OCI-LY1 (cell line): ENCODE data around the gene ESR2.
A peak's percentile ranks its signal among the peaks of the same experiment; 100 is the strongest.

Experiments
- H2AFZ ChIP-seq: fragments of 200-600 bp; sonication (generic), shearing (Covaris generic); 2 replicates; pipeline ENCODE4 v1.6.0; 2014; ENCODE audit warnings: antibody characterized with exemption, mild to moderate bottlenecking, low read length
- H3F3A ChIP-seq: fragments of 200-600 bp; sonication (generic), shearing (Covaris generic); 2 replicates; pipeline ENCODE4 v1.6.0; 2014; ENCODE audit warnings: mild to moderate bottlenecking, antibody characterized with exemption, low read length, moderate library complexity; ENCODE audit not compliant: insufficient read depth
- H3K27ac ChIP-seq: fragments of 200-600 bp; sonication (generic); 2 replicates; pipeline ENCODE4 v1.5.1; 2014; ENCODE audit warnings: low read length, mixed run types, mild to moderate bottlenecking, low read depth; ENCODE audit not compliant: poor library complexity, severe bottlenecking
- H3K27me3 ChIP-seq: fragments of 200-600 bp; sonication (generic); 2 replicates; pipeline ENCODE4 v1.6.0; 2014; ENCODE audit warnings: antibody characterized with exemption, mild to moderate bottlenecking, low read length, moderate library complexity; ENCODE audit not compliant: insufficient read depth
- H3K36me3 ChIP-seq: fragments of 200-600 bp; sonication (generic); 2 replicates; pipeline ENCODE4 v1.6.1; 2014; ENCODE audit warnings: mild to moderate bottlenecking, antibody characterized with exemption, low read length, moderate library complexity, mixed read lengths; ENCODE audit not compliant: insufficient read depth
- H3K4me1 ChIP-seq: fragments of 200-600 bp; sonication (generic); 2 replicates; pipeline ENCODE4 v1.5.1; 2014; ENCODE audit warnings: mild to moderate bottlenecking, low read length, moderate library complexity; ENCODE audit not compliant: insufficient read depth, severe bottlenecking
- H3K4me2 ChIP-seq: fragments of 200-600 bp; sonication (generic), shearing (Covaris generic); 2 replicates; pipeline ENCODE4 v1.6.1; 2014; ENCODE audit warnings: low read length
- H3K4me3 ChIP-seq: fragments of 200-600 bp; sonication (generic); 2 replicates; pipeline ENCODE4 v1.5.1; 2014; ENCODE audit warnings: low read length, low read depth, mild to moderate bottlenecking, mixed read lengths; ENCODE audit not compliant: poor library complexity, severe bottlenecking
- H3K79me2 ChIP-seq: fragments of 200-600 bp; shearing (Covaris generic); 2 replicates; pipeline ENCODE4 v1.6.1; 2016; ENCODE audit warnings: mixed run types, low read length, mixed read lengths; ENCODE audit not compliant: insufficient read depth
- H3K9ac ChIP-seq: fragments of 200-600 bp; sonication (generic), shearing (Covaris generic); 2 replicates; pipeline ENCODE4 v1.6.1; 2014; ENCODE audit warnings: mild to moderate bottlenecking, low read length, mixed read lengths
- H3K9me2 ChIP-seq: fragments of 200-600 bp; sonication (generic), shearing (Covaris generic); 2 replicates; pipeline ENCODE4 v1.6.1; 2014; ENCODE audit warnings: low read depth, mild to moderate bottlenecking, low read length, mixed read lengths
- H3K9me3 ChIP-seq: fragments of 200-600 bp; shearing (Covaris generic); 2 replicates; pipeline ENCODE4 v1.6.1; 2014; ENCODE audit warnings: low read length, mixed read lengths
- H4K20me1 ChIP-seq: fragments of 200-600 bp; sonication (generic), shearing (Covaris generic); 2 replicates; pipeline ENCODE4 v1.6.0; 2016; ENCODE audit warnings: mild to moderate bottlenecking, low read length; ENCODE audit not compliant: insufficient read depth
- EZH2 ChIP-seq: fragments of 200-600 bp; sonication (generic), shearing (Covaris generic); IDR thresholded peaks from 2 replicates; pipeline ENCODE4 v1.8.0; 2017; ENCODE audit warnings: borderline replicate concordance, mixed run types, mild to moderate bottlenecking, antibody characterized with exemption, low read length, moderate library complexity, mixed read lengths
- TF ChIP-seq, protein P1 (sequence below): fragments of 200-600 bp; sonication (generic), shearing (Covaris generic); IDR thresholded peaks from 2 replicates; pipeline ENCODE4 v1.5.1; 2017; ENCODE audit warnings: mild to moderate bottlenecking, antibody characterized with exemption, low read length, moderate library complexity, mixed read lengths

ESR2 gene

DNA sequence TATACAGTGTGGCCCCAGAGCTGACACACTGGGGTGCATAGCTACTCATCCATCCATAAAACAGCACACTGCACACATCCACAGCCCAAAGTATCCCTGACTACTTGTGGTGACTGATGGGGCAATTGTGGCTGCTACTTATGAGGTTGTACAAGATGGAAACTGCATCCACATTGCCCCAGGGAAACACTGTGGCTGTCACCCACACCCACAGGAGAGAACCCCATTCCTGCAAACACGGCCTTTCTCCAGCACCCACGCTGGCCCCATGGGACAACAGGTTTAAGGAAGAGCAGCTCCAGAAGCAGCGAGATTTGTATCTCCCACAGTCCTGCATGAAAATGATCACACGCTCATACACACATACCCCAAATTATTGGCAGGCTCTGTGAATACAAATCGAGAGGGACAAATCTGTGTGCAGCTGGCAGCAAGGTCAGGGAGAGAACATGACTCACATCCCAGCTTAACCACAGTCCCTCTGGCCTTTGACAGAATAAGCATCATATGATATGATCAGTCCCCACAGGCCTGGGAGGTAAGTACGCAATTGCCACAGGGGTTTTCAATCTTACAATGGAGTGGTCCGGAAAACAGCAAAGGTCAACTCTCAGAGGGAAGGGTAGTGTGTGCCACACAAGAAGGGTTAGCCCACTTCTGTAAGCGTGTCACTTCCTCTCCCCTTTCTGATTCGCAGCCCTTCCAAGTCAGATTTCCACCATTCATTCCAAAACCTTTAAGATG lies 61.9 kb downstream of the ESR2 start:
- Histone ChIP-seq H3F3A (peaks cover 3% of the 10 kb centered on the region; the same call in 1 of the 2 replicates), H2AFZ (no peak overlapping the region), H3K9me3 (no peaks in the 10 kb centered on the region), H3K4me1 (peaks cover 96% of the 10 kb centered on the region), H3K9me2 (no peaks in the 10 kb centered on the region), H3K36me3 (peaks cover 58% of the 10 kb centered on the region), H4K20me1 (no peaks in the 10 kb centered on the region), H3K9ac (peak overlapping the region; percentile 87), H3K27me3 (no peaks in the 10 kb centered on the region), H3K4me3 (peak overlapping the region; percentile 72), H3K27ac (peak overlapping the region; percentile 99), H3K4me2 (peak overlapping the region; percentile 93), H3K79me2 (peaks cover 62% of the 10 kb centered on the region)
- TF ChIP-seq, protein P1, sequence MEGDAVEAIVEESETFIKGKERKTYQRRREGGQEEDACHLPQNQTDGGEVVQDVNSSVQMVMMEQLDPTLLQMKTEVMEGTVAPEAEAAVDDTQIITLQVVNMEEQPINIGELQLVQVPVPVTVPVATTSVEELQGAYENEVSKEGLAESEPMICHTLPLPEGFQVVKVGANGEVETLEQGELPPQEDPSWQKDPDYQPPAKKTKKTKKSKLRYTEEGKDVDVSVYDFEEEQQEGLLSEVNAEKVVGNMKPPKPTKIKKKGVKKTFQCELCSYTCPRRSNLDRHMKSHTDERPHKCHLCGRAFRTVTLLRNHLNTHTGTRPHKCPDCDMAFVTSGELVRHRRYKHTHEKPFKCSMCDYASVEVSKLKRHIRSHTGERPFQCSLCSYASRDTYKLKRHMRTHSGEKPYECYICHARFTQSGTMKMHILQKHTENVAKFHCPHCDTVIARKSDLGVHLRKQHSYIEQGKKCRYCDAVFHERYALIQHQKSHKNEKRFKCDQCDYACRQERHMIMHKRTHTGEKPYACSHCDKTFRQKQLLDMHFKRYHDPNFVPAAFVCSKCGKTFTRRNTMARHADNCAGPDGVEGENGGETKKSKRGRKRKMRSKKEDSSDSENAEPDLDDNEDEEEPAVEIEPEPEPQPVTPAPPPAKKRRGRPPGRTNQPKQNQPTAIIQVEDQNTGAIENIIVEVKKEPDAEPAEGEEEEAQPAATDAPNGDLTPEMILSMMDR: no peak
- no peak for TF ChIP-seq EZH2

DNA sequence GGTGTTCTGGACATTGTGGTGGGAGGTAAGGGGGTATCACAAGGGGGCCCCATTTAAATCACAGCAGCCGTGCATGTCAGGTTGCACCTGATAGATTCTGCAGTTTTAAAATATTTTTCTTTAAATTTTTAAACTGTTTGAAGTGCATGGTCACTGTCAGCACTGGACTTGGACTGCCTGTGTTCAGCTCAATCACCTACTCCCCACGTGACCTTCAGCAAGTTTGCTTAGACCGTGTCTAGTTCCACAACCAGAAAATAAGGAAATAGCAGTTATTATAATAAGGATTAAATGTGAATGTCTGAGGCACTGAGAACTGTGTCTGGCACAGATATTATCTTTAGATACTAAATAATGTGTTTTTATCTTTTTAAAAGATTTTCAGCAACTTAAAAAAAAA lies 64.7 kb downstream of the ESR2 start:
- no peak for TF ChIP-seq EZH2
- TF ChIP-seq, protein P1: no peak
- Histone ChIP-seq H3K9me2 (no peaks in the 10 kb centered on the region), H3K4me2 (no peak overlapping the region), H3F3A (no peaks in the 10 kb centered on the region), H3K9ac (no peak overlapping the region), H3K36me3 (peaks cover 84% of the 10 kb centered on the region), H3K4me3 (no peak overlapping the region), H2AFZ (no peak overlapping the region), H3K27me3 (no peaks in the 10 kb centered on the region), H4K20me1 (no peaks in the 10 kb centered on the region), H3K27ac (peak overlapping the region; percentile 80), H3K9me3 (no peaks in the 10 kb centered on the region), H3K79me2 (peaks cover 59% of the 10 kb centered on the region), H3K4me1 (peaks cover 83% of the 10 kb centered on the region)

DNA sequence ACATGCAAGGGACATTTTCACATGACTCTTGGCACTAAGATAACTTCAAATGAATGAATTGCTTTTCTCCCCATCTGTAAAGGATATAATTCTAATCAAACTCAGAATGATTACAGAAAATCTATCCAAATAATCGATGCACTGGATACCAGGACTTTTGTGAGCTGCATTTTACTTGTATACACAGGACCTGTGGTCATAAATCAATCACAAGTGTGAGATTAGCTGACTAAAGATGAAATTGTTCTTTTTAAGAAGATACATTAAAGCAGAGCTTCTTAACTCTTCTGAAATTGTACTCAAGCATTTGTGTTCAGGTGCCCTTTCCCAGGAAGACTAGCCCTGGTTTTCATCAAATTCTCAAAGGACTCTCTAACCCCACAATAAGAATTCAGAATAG lies 66.3 kb downstream of the ESR2 start:
- Histone ChIP-seq H3K4me1 (peaks cover 69% of the 10 kb centered on the region), H3F3A (no peaks in the 10 kb centered on the region), H3K79me2 (peaks cover 43% of the 10 kb centered on the region), H3K9ac (peak overlapping the region; percentile 51), H3K9me2 (no peaks in the 10 kb centered on the region), H3K4me2 (peak overlapping the region; percentile 47; the same call in 1 of the 2 replicates), H3K27me3 (no peaks in the 10 kb centered on the region), H2AFZ (no peak overlapping the region), H3K27ac (peak overlapping the region; percentile 80), H3K9me3 (no peaks in the 10 kb centered on the region), H3K36me3 (peaks cover 91% of the 10 kb centered on the region), H3K4me3 (peak overlapping the region; percentile 28), H4K20me1 (no peaks in the 10 kb centered on the region)
- TF ChIP-seq, protein P1: no peak
- TF ChIP-seq EZH2: no peak
